ENCODE data around the gene HEATR5A. TPM values are rescaled to one million over a fixed set of nuclear protein-coding genes. Genes with fewer than 3 reads are reported as not detected.

The HEATR5A gene
- total and polyA plus RNA-seq, 2 experiments from 2014 or later, result 23.2 to 31.7 TPM

DNA sequence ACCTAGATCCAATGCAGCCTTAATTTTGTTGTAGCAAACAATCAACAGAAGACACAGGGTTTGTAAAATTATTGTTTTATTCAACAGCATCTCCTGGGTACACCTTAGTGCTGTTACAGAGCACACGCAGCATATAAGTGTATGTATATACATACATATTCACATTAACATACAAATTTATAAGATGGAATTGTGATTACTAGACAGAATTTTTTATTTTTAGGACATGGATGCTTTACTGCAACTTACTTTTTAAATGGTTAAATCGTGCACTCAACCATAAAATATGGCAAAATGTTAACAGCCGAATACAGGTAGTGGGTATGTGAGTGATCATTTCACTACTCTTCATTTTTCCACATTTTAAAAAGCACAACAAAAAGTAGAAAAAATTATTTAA, 16.6 kb downstream of the HEATR5A start:
- Histone ChIP-seq H3K4me1 (ENCODE audit: low read depth) (peaks cover 7% of the 10 kb centered on the region), H3K27ac (no peak overlapping the region), H3K4me3 (no peak overlapping the region), H3K36me3 (peaks cover 12% of the 10 kb centered on the region), H3K9me3 (ENCODE audit: low read depth) (no peaks in the 10 kb centered on the region), H3K27me3 (no peaks in the 10 kb centered on the region)
- DNase-seq (ENCODE audit: low read depth in 1 of 2, low spot score in 1 of 2), result no peak
- TF ChIP-seq, protein P1, sequence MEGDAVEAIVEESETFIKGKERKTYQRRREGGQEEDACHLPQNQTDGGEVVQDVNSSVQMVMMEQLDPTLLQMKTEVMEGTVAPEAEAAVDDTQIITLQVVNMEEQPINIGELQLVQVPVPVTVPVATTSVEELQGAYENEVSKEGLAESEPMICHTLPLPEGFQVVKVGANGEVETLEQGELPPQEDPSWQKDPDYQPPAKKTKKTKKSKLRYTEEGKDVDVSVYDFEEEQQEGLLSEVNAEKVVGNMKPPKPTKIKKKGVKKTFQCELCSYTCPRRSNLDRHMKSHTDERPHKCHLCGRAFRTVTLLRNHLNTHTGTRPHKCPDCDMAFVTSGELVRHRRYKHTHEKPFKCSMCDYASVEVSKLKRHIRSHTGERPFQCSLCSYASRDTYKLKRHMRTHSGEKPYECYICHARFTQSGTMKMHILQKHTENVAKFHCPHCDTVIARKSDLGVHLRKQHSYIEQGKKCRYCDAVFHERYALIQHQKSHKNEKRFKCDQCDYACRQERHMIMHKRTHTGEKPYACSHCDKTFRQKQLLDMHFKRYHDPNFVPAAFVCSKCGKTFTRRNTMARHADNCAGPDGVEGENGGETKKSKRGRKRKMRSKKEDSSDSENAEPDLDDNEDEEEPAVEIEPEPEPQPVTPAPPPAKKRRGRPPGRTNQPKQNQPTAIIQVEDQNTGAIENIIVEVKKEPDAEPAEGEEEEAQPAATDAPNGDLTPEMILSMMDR (IDR thresholded peaks at IDR 0.05; ENCODE audit: low read depth, low read length), result no peak

DNA sequence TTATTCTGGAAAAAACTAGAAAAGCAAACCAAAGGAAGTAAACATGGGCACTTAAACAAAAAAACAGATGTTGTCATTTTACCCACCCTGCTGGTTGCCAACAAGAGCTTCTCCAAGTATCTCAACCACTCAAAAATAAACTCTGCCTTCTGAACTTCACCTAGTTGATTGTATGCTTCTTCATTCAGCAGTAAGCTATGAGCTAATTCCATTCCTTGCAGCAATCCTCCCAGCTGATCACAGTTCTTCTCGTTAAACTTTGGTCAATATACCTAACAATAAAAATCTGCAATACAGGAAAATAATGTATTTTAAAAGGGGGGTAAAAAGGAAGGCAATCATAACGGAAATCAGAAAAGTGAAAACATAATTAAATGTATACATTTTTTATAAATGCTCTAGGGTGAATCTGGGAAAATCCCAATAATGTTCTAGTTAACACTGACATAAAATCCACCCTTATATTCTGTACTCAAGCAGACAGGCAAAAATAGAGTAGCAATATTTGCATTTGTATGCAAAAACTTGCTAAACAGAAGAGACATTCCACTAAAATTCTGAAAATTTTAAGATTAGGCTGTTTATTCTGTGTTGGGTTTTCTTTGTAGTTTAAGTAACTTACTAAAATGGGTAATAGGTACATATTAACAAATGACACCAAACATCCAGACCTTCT, 17.4 kb downstream of the HEATR5A start:
- no peak overlapping the region for H3K4me3 ChIP-seq
- TF ChIP-seq, protein P1 (IDR thresholded peaks at IDR 0.05; ENCODE audit: low read depth, low read length), result no peak
- H3K36me3 ChIP-seq, result peaks cover 14% of the 10 kb centered on the region
- H3K27me3 ChIP-seq, result no peaks in the 10 kb centered on the region
- H3K4me1 ChIP-seq (ENCODE audit: low read depth), result peaks cover 7% of the 10 kb centered on the region
- no peak overlapping the region for H3K27ac ChIP-seq
- no peaks in the 10 kb centered on the region for H3K9me3 ChIP-seq (ENCODE audit: low read depth)
- no peak for DNase-seq (ENCODE audit: low read depth in 1 of 2, low spot score in 1 of 2)

DNA sequence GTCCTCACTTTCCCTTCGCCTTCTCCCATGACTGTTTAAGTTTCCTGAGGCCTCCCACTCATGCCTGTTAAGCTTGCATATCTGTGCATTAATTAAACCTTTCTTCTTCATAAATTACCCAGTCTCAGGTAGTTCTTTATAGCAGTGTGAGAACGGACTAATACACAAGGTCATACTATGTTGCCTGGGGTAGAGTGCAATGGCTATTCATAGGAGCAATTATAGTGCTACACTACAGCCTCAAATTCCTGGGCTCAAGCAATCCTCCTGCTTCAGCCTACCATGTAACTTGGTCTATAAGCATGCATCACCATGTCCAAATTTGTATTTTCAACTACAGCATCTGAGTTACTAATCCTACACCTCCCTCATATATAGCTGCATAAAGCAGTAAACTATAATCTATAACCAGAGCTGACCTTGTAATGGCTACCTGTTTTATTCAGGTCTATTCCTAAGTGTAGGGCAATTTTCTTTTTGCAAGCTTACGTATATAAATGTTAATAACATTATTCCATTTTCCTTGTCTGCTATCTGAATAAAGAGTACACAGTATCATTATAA, 18.9 kb downstream of the HEATR5A start:
- Histone ChIP-seq H3K36me3 (peaks cover 14% of the 10 kb centered on the region), H3K9me3 (ENCODE audit: low read depth) (no peaks in the 10 kb centered on the region), H3K27ac (no peak overlapping the region), H3K4me3 (no peak overlapping the region), H3K27me3 (no peaks in the 10 kb centered on the region), H3K4me1 (ENCODE audit: low read depth) (peaks cover 7% of the 10 kb centered on the region)
- TF ChIP-seq, protein P1 (IDR thresholded peaks at IDR 0.05; ENCODE audit: low read depth, low read length), result no peak
- DNase-seq (ENCODE audit: low read depth in 1 of 2, low spot score in 1 of 2), result no peak

DNA sequence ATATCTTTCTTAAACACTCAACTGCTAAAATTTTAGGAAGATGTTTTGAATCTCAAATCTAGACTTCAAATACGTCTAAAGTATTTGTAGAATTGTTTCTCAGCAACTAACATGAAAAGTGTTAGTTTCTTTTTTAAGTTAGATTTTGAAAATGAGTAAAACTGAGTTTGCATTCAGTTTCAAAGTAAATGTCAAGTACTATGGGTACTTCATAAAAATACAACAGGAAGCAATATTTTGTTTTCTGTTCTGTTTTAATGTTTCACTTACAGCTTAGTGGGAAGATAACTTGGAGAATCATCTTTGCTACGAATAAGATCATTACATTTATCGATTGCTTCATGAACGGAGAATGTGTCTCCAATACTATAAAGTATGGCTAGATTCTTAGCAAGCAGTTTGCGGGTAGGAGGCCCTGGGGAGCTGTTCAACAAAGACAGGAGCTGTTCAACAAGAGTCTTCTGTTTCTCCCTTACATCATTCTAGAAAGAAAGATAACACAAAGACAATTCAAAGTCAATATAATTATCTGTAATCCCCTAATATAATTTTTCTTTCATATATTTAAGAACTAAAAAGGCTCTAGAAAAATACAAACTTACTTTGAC, 20.2 kb downstream of the HEATR5A start:
- no peaks in the 10 kb centered on the region for H3K9me3 ChIP-seq (ENCODE audit: low read depth)
- no peak for DNase-seq (ENCODE audit: low read depth in 1 of 2, low spot score in 1 of 2)
- no peaks in the 10 kb centered on the region for H3K4me1 ChIP-seq (ENCODE audit: low read depth)
- H3K36me3 ChIP-seq, result peaks cover 14% of the 10 kb centered on the region
- no peak overlapping the region for H3K4me3 ChIP-seq
- H3K27me3 ChIP-seq, result no peaks in the 10 kb centered on the region
- H3K27ac ChIP-seq, result no peak overlapping the region
- TF ChIP-seq, protein P1 (IDR thresholded peaks at IDR 0.05; ENCODE audit: low read depth, low read length), result no peak

DNA sequence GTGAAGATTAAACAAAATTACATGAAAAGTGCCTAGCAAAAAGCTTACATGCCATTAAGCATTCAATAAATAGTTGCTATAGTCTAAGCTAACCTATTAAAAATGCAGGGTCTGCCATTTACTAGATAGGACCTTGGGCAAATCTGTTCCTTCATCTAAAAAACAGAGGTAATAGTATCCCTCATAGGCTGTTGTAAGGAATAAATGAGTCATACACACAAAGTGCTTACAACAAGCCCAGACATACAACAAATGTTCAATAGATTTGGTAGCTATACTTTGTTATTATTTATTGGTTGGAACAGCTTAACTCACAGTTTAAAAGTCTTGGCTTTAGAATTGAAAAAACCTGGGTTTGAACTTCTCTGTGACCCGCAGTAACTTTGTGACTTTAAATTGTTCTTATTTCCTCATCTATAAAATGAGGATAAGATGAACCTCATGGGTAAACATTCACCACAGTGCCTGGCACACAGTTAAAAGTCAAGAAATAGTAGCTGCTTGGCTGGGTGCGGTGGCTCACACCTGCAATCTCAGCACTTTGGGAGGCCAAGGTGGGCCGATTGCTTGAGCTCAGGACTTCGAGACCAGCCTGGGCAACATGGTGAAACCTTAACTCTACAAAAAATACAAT, 24.7 kb downstream of the HEATR5A start:
- Histone ChIP-seq H3K9me3 (ENCODE audit: low read depth) (no peaks in the 10 kb centered on the region), H3K4me1 (ENCODE audit: low read depth) (no peaks in the 10 kb centered on the region), H3K4me3 (no peak overlapping the region), H3K27ac (no peak overlapping the region), H3K27me3 (no peaks in the 10 kb centered on the region), H3K36me3 (peaks cover 19% of the 10 kb centered on the region)
- TF ChIP-seq, protein P1 (IDR thresholded peaks at IDR 0.05; ENCODE audit: low read depth, low read length), result no peak
- DNase-seq (ENCODE audit: low read depth in 1 of 2, low spot score in 1 of 2), result no peak

Data from cardiac muscle cell (in vitro differentiated cells and primary cell).